Epithelial cell of esophagus (primary cell): ENCODE results near the gene RBM20.

Experiments used
- DNase-seq: peaks from one replicate; pipeline ENCODE4 v3.0.0; 2010; ENCODE audit warnings: low read depth
- H3K4me3 ChIP-seq: 2 replicates; pipeline ENCODE4 v1.5.1; 2011; ENCODE audit warnings: mild to moderate bottlenecking, low read length, control low read depth
- CTCF ChIP-seq: IDR thresholded peaks from 2 replicates; pipeline ENCODE4 v1.5.1; 2011; ENCODE audit warnings: low read depth, mild to moderate bottlenecking, low read length, control low read depth, inconsistent platforms; ENCODE audit not compliant: insufficient read depth; ENCODE audit errors: missing control alignments

Gene RBM20

GRCh38 chr10:110758128-110758765 lies 114.1 kb downstream of the RBM20 start:
- DNase-seq = no peak
- TF ChIP-seq CTCF = no peak
- H3K4me3 ChIP-seq = no peak overlapping the region

- H3K4me3 ChIP-seq = no peak overlapping the region
- peak; percentile 74 for DNase-seq
Measured at GRCh38 chr10:110758898-110759297, 114.8 kb downstream of the RBM20 start.

GRCh38 chr10:110759523-110759922 lies 115.4 kb downstream of the RBM20 start:
- no peak for TF ChIP-seq CTCF
- no peak for DNase-seq
- H3K4me3 ChIP-seq = no peak overlapping the region

More at GRCh38 chr10:110758898-110759297, 114.8 kb downstream of the RBM20 start:
- TF ChIP-seq CTCF = no peak

GRCh38 chr10:110762109-110762848 lies 118.1 kb downstream of the RBM20 start:
- H3K4me3 ChIP-seq = no peak overlapping the region
- DNase-seq = no peak
- no peak for TF ChIP-seq CTCF

- no peak overlapping the region for H3K4me3 ChIP-seq
- DNase-seq = no peak
- no peak for TF ChIP-seq CTCF
Measured at GRCh38 chr10:110762849-110763211, 118.7 kb downstream of the RBM20 start.

GRCh38 chr10:110764378-110764777 lies 120.2 kb downstream of the RBM20 start:
- no peak overlapping the region for H3K4me3 ChIP-seq
- TF ChIP-seq CTCF = no peak

More at GRCh38 chr10:110764378-110764777, 120.2 kb downstream of the RBM20 start:
- DNase-seq = peak; percentile 10
